ENCODE measurements around the gene SMAP1. TPM values are rescaled to one million over a fixed set of nuclear protein-coding genes. Genes with fewer than 3 reads are reported as not detected.

Gene SMAP1
- total RNA-seq, 1 experiment from 2014 or later = 36.1 TPM

GRCh38 chr6:70625436-70625835, 42.2 kb upstream of the SMAP1 start:
- Mint-ChIP-seq H3K36me3 (ENCODE audit: insufficient read depth, unreplicated experiment) (no peaks in the 10 kb centered on the region), H3K9me3 (ENCODE audit: unreplicated experiment) (no peaks in the 10 kb centered on the region), H3K27me3 (ENCODE audit: insufficient read depth, unreplicated experiment) (no peaks in the 10 kb centered on the region), H3K27ac (ENCODE audit: unreplicated experiment) (no peak overlapping the region), H3K4me3 (ENCODE audit: unreplicated experiment) (no peak overlapping the region), H3K4me1 (ENCODE audit: low read depth, unreplicated experiment) (peaks cover 13% of the 10 kb centered on the region)
- POLR2A ChIA-PET = no interaction called here
- BruUV-seq (replicated peaks) = no TSS peak
- Histone ChIP-seq H3K36me3 (ENCODE audit: control insufficient read depth, insufficient read depth, low read length) (no peaks in the 10 kb centered on the region), H3K9me3 (0 out of 2 replicates have a peak, but pooled peaks cover 3% of the 10 kb centered on the region), H3K4me1 (peaks cover 12% of the 10 kb centered on the region), H3K27me3 (replicated peaks; ENCODE audit: control insufficient read depth, insufficient read depth, low read length) (no peaks in the 10 kb centered on the region), H3K4me3 (ENCODE audit: low read depth, low read length) (no peak overlapping the region)
- TF ChIP-seq, protein P1, sequence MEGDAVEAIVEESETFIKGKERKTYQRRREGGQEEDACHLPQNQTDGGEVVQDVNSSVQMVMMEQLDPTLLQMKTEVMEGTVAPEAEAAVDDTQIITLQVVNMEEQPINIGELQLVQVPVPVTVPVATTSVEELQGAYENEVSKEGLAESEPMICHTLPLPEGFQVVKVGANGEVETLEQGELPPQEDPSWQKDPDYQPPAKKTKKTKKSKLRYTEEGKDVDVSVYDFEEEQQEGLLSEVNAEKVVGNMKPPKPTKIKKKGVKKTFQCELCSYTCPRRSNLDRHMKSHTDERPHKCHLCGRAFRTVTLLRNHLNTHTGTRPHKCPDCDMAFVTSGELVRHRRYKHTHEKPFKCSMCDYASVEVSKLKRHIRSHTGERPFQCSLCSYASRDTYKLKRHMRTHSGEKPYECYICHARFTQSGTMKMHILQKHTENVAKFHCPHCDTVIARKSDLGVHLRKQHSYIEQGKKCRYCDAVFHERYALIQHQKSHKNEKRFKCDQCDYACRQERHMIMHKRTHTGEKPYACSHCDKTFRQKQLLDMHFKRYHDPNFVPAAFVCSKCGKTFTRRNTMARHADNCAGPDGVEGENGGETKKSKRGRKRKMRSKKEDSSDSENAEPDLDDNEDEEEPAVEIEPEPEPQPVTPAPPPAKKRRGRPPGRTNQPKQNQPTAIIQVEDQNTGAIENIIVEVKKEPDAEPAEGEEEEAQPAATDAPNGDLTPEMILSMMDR (IDR thresholded peaks at IDR 0.05; ENCODE audit: insufficient read depth in 1 of 2, low read depth in 1 of 2, low read length in 1 of 2, severe bottlenecking in 1 of 2, unreplicated experiment in 1 of 2) = no peak
- CTCF ChIA-PET = no interaction called here
- intact Hi-C loops (cut with micrococcal nuclease; ENCODE audit: unreplicated experiment) = no loop called here
- DNase-seq = no peak

- Histone ChIP-seq H3K4me1 (0 out of 2 replicates have a peak, but pooled peaks cover under 1% of the 10 kb centered on the region), H3K36me3 (ENCODE audit: control insufficient read depth, insufficient read depth, low read length) (no peaks in the 10 kb centered on the region), H3K27me3 (replicated peaks; ENCODE audit: control insufficient read depth, insufficient read depth, low read length) (no peaks in the 10 kb centered on the region), H3K9me3 (0 out of 2 replicates have a peak, but pooled peaks cover 3% of the 10 kb centered on the region), H3K4me3 (ENCODE audit: low read depth, low read length) (no peak overlapping the region)
- Mint-ChIP-seq H3K27ac (ENCODE audit: unreplicated experiment) (no peak overlapping the region), H3K36me3 (ENCODE audit: insufficient read depth, unreplicated experiment) (no peaks in the 10 kb centered on the region), H3K4me3 (ENCODE audit: unreplicated experiment) (no peak overlapping the region), H3K9me3 (ENCODE audit: unreplicated experiment) (no peaks in the 10 kb centered on the region), H3K4me1 (ENCODE audit: low read depth, unreplicated experiment) (peaks cover 14% of the 10 kb centered on the region), H3K27me3 (ENCODE audit: insufficient read depth, unreplicated experiment) (no peaks in the 10 kb centered on the region)
- CTCF ChIA-PET = no interaction called here
- DNase-seq = no peak
- POLR2A ChIA-PET = no interaction called here
- intact Hi-C loops (cut with micrococcal nuclease; ENCODE audit: unreplicated experiment) = no loop called here
- BruUV-seq (replicated peaks) = no TSS peak
- TF ChIP-seq, protein P1 (IDR thresholded peaks at IDR 0.05; ENCODE audit: insufficient read depth in 1 of 2, low read depth in 1 of 2, low read length in 1 of 2, severe bottlenecking in 1 of 2, unreplicated experiment in 1 of 2) = no peak
Observed at GRCh38 chr6:70627500-70628254, 40.0 kb upstream of the SMAP1 start.

- Mint-ChIP-seq H3K9me3 (ENCODE audit: unreplicated experiment) (no peaks in the 10 kb centered on the region), H3K36me3 (ENCODE audit: insufficient read depth, unreplicated experiment) (no peaks in the 10 kb centered on the region), H3K4me3 (ENCODE audit: unreplicated experiment) (no peak overlapping the region), H3K27ac (ENCODE audit: unreplicated experiment) (no peak overlapping the region), H3K27me3 (ENCODE audit: insufficient read depth, unreplicated experiment) (no peaks in the 10 kb centered on the region), H3K4me1 (ENCODE audit: low read depth, unreplicated experiment) (peaks cover 13% of the 10 kb centered on the region)
- CTCF ChIA-PET = no interaction called here
- POLR2A ChIA-PET = no interaction called here
- 0 out of 2 replicates have a peak, but pooled peaks cover 3% of the 10 kb centered on the region for H3K9me3 ChIP-seq
- intact Hi-C loops (cut with micrococcal nuclease; ENCODE audit: unreplicated experiment) = no loop called here
- BruUV-seq (replicated peaks) = no TSS peak
- H3K27me3 ChIP-seq (replicated peaks; ENCODE audit: control insufficient read depth, insufficient read depth, low read length) = no peaks in the 10 kb centered on the region
- H3K36me3 ChIP-seq (ENCODE audit: control insufficient read depth, insufficient read depth, low read length) = no peaks in the 10 kb centered on the region
- DNase-seq = no peak
- TF ChIP-seq, protein P1 (IDR thresholded peaks at IDR 0.05; ENCODE audit: insufficient read depth in 1 of 2, low read depth in 1 of 2, low read length in 1 of 2, severe bottlenecking in 1 of 2, unreplicated experiment in 1 of 2) = no peak
- H3K4me3 ChIP-seq (ENCODE audit: low read depth, low read length) = no peak overlapping the region
- H3K4me1 ChIP-seq = no peaks in the 10 kb centered on the region
Observed at GRCh38 chr6:70629929-70630328, 37.8 kb upstream of the SMAP1 start.

Measured in Caco-2 (cell line).